Measurements from ENCODE around the gene CTTN.

Gene CTTN

GRCh38 chr11:70483917-70484316 is 85.6 kb downstream of the CTTN start:
- no peak overlapping the region for H3K23ac ChIP-seq (ENCODE audit: low read length)
- H4K8ac ChIP-seq (ENCODE audit: low read depth, low read length), result no peak overlapping the region
- H3K56ac ChIP-seq (ENCODE audit: low read length), result no peak overlapping the region
- no peak overlapping the region for H3K4me2 ChIP-seq (ENCODE audit: low read length)
- H3K4me1 ChIP-seq (ENCODE audit: control insufficient read depth, low read depth, low read length), result no peaks in the 10 kb centered on the region
- H3K36me3 ChIP-seq (ENCODE audit: control insufficient read depth, insufficient read depth, low read length), result no peaks in the 10 kb centered on the region
- no peak overlapping the region for H2BK120ac ChIP-seq (ENCODE audit: low read depth, low read length)
- H2AK5ac ChIP-seq (ENCODE audit: low read length), result no peak overlapping the region
- WGBS (ENCODE audit: extremely low coverage, insufficient coverage, low lambda C conversion rate), result no CpG with 5 or more reads among the region's 2 CpGs
- H2BK15ac ChIP-seq (replicated peaks; ENCODE audit: low read depth), result no peak overlapping the region
- no peak overlapping the region for H3K9ac ChIP-seq (ENCODE audit: low read length)
- H2BK5ac ChIP-seq (ENCODE audit: low read length), result no peak overlapping the region
- H3K4me3 ChIP-seq (ENCODE audit: low read length), result no peak overlapping the region
- H3K4ac ChIP-seq (ENCODE audit: low read depth, low read length), result no peak overlapping the region
- no peaks in the 10 kb centered on the region for H3K79me2 ChIP-seq (ENCODE audit: control insufficient read depth, insufficient read depth, low read length)
- no peaks in the 10 kb centered on the region for H3K27me3 ChIP-seq (ENCODE audit: insufficient read depth, low read length, poor library complexity)
- H3K18ac ChIP-seq (ENCODE audit: low read length), result no peak overlapping the region
- no peak for DNase-seq
- H3K27ac ChIP-seq (ENCODE audit: low read depth, low read length), result no peak overlapping the region
- no peaks in the 10 kb centered on the region for H3K79me1 ChIP-seq (ENCODE audit: low read length)
- no peak overlapping the region for H4K5ac ChIP-seq (ENCODE audit: low read length)

GRCh38 chr11:70485326-70486025 is 87.1 kb downstream of the CTTN start:
- no peak for DNase-seq
- Histone ChIP-seq H3K4me1 (ENCODE audit: control insufficient read depth, low read depth, low read length) (no peaks in the 10 kb centered on the region), H3K79me1 (ENCODE audit: low read length) (no peaks in the 10 kb centered on the region), H3K4me3 (ENCODE audit: low read length) (no peak overlapping the region), H3K27ac (ENCODE audit: low read depth, low read length) (no peak overlapping the region), H3K56ac (ENCODE audit: low read length) (no peak overlapping the region), H2BK5ac (ENCODE audit: low read length) (no peak overlapping the region), H3K18ac (ENCODE audit: low read length) (no peak overlapping the region), H3K79me2 (ENCODE audit: control insufficient read depth, insufficient read depth, low read length) (no peaks in the 10 kb centered on the region), H3K4me2 (ENCODE audit: low read length) (no peak overlapping the region), H4K8ac (ENCODE audit: low read depth, low read length) (no peak overlapping the region), H3K27me3 (ENCODE audit: insufficient read depth, low read length, poor library complexity) (no peaks in the 10 kb centered on the region), H4K5ac (ENCODE audit: low read length) (no peak overlapping the region), H2BK120ac (ENCODE audit: low read depth, low read length) (no peak overlapping the region), H2AK5ac (ENCODE audit: low read length) (no peak overlapping the region), H3K23ac (ENCODE audit: low read length) (no peak overlapping the region), H2BK15ac (replicated peaks; ENCODE audit: low read depth) (no peak overlapping the region), H3K9ac (ENCODE audit: low read length) (no peak overlapping the region), H3K4ac (ENCODE audit: low read depth, low read length) (no peak overlapping the region), H3K36me3 (ENCODE audit: control insufficient read depth, insufficient read depth, low read length) (no peaks in the 10 kb centered on the region)
- no CpG with 5 or more reads among the region's 31 CpGs for WGBS (ENCODE audit: extremely low coverage, insufficient coverage, low lambda C conversion rate)

- Histone ChIP-seq H4K8ac (ENCODE audit: low read depth, low read length) (no peak overlapping the region), H3K56ac (ENCODE audit: low read length) (no peak overlapping the region), H2BK120ac (ENCODE audit: low read depth, low read length) (no peak overlapping the region), H3K4me1 (ENCODE audit: control insufficient read depth, low read depth, low read length) (no peaks in the 10 kb centered on the region), H3K27ac (ENCODE audit: low read depth, low read length) (no peak overlapping the region), H2BK5ac (ENCODE audit: low read length) (no peak overlapping the region), H3K4me3 (ENCODE audit: low read length) (no peak overlapping the region), H2BK15ac (replicated peaks; ENCODE audit: low read depth) (no peak overlapping the region), H3K18ac (ENCODE audit: low read length) (no peak overlapping the region), H2AK5ac (ENCODE audit: low read length) (no peak overlapping the region), H3K79me1 (ENCODE audit: low read length) (no peaks in the 10 kb centered on the region), H3K27me3 (ENCODE audit: insufficient read depth, low read length, poor library complexity) (no peaks in the 10 kb centered on the region), H3K23ac (ENCODE audit: low read length) (no peak overlapping the region), H3K79me2 (ENCODE audit: control insufficient read depth, insufficient read depth, low read length) (no peaks in the 10 kb centered on the region), H3K9ac (ENCODE audit: low read length) (no peak overlapping the region), H3K4ac (ENCODE audit: low read depth, low read length) (no peak overlapping the region), H3K36me3 (ENCODE audit: control insufficient read depth, insufficient read depth, low read length) (no peaks in the 10 kb centered on the region), H3K4me2 (ENCODE audit: low read length) (no peak overlapping the region), H4K5ac (ENCODE audit: low read length) (no peak overlapping the region)
- WGBS (ENCODE audit: extremely low coverage, insufficient coverage, low lambda C conversion rate), result no CpG with 5 or more reads among the region's 22 CpGs
- DNase-seq, result no peak
These were observed 87.7 kb downstream of the CTTN start for GRCh38 chr11:70486026-70486415.
